Fibroblast of the aortic adventitia (primary cell): Measurements from ENCODE around the gene EMC9. TPM values are rescaled to one million over a fixed set of nuclear protein-coding genes. Genes with fewer than 3 reads are reported as not detected.
A peak's percentile ranks its signal among the peaks of the same experiment; 100 is the strongest.

Experiments
- DNase-seq: peaks from one replicate; pipeline ENCODE4 v3.0.0-alpha.2; 2010; ENCODE audit warnings: low read depth
- H3K4me3 ChIP-seq: 2 replicates; pipeline ENCODE4 v1.5.1; 2011; ENCODE audit warnings: low read depth, mild to moderate bottlenecking, control low read depth, low read length, moderate library complexity
- total RNA-seq: library from RNA; depleted of rRNA; stranded (reverse); fragments of >200 nt; gene quantifications from 2 replicates; pipeline ENCODE4 v1.2.3, GENCODE V29; 2012; ENCODE audit warnings: low replicate concordance
- TF ChIP-seq, protein P1 (sequence below): IDR thresholded peaks from 2 replicates; pipeline ENCODE4 v1.5.1; 2011; ENCODE audit warnings: mild to moderate bottlenecking, low read length, control low read depth, inconsistent platforms; ENCODE audit not compliant: insufficient read depth

The EMC9 gene
- total RNA-seq, 1 donor: 11.9 TPM

GRCh38 chr14:24181371-24182077, 40.1 kb upstream of the EMC9 start:
- no peak overlapping the region for H3K4me3 ChIP-seq
- no peak for DNase-seq
- TF ChIP-seq, protein P1, sequence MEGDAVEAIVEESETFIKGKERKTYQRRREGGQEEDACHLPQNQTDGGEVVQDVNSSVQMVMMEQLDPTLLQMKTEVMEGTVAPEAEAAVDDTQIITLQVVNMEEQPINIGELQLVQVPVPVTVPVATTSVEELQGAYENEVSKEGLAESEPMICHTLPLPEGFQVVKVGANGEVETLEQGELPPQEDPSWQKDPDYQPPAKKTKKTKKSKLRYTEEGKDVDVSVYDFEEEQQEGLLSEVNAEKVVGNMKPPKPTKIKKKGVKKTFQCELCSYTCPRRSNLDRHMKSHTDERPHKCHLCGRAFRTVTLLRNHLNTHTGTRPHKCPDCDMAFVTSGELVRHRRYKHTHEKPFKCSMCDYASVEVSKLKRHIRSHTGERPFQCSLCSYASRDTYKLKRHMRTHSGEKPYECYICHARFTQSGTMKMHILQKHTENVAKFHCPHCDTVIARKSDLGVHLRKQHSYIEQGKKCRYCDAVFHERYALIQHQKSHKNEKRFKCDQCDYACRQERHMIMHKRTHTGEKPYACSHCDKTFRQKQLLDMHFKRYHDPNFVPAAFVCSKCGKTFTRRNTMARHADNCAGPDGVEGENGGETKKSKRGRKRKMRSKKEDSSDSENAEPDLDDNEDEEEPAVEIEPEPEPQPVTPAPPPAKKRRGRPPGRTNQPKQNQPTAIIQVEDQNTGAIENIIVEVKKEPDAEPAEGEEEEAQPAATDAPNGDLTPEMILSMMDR: no peak

DNA sequence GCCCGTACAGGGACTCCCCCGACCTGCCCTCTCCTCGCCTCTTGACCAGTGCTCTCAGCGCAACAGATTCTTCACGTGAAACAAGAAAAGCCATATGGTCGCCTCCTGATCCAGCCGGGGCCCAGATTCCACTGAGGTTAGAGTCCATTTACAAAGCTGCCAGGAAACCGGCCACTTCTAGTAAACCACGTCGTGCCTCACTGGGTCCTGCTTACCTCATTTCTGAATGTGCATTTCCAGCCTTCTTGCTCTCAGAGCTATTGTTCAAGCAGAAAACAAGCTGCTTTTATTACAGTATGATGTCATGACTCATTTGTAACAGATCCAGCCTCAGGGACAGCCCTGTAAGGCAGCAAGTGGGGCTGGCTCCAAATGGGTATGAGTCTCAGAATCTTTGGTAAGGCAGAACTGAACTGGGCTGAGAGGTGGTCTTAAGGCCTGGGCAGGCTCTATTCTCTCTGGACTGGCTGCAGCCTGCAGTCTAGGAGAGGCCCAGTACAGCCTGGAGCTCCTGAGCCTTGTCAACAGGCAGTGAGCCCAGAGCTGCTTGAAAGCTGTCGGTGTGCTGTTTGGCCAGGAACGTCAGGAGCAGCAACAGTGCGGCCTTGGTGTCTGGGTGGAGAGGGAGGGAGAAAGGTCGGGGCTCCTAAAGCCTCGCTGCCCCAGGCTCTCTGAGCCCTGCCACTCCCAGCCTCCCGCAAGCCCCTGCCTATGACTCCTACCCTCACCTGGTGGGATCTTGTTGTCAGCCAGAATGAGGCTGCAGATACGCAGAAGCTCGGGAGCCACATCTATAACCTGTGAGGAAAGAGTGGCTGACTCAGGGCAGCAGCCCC, 38.8 kb upstream of the EMC9 start:
- H3K4me3 ChIP-seq: no peak overlapping the region
- peak; percentile 90 for DNase-seq
- TF ChIP-seq, protein P1: no peak

DNA sequence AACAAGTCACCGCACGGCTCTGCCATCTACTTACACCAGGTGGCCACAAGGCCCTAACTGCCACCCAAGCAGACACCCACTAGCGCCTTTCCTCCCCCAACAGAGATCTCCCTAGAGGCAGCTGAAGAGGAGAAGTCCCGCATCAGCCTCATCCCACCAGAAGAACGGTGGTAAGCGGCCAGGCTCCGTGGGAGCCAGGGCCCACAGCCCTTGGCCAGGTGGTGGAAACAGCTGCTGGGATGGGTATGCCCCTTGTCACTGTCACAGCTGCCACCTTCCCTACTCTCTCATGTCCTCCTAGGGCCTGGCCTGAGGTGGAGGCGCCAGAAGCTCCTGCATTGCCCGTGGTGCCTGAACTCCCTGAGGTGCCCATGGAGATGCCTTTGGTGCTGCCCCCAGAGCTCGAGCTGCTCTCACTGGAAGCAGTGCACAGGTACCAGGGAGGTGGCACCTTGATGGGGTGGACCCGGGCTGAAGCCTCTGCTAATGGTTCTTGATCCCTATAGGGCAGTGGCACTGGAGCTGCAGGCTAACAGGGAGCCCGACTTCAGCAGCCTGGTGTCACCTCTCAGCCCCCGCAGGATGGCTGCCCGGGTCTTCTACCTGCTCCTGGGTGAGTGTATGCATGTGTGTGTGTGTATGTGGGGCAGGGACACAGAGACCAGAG, 38.0 kb upstream of the EMC9 start:
- DNase-seq: no peak
- no peak overlapping the region for H3K4me3 ChIP-seq
- TF ChIP-seq, protein P1: no peak

DNA sequence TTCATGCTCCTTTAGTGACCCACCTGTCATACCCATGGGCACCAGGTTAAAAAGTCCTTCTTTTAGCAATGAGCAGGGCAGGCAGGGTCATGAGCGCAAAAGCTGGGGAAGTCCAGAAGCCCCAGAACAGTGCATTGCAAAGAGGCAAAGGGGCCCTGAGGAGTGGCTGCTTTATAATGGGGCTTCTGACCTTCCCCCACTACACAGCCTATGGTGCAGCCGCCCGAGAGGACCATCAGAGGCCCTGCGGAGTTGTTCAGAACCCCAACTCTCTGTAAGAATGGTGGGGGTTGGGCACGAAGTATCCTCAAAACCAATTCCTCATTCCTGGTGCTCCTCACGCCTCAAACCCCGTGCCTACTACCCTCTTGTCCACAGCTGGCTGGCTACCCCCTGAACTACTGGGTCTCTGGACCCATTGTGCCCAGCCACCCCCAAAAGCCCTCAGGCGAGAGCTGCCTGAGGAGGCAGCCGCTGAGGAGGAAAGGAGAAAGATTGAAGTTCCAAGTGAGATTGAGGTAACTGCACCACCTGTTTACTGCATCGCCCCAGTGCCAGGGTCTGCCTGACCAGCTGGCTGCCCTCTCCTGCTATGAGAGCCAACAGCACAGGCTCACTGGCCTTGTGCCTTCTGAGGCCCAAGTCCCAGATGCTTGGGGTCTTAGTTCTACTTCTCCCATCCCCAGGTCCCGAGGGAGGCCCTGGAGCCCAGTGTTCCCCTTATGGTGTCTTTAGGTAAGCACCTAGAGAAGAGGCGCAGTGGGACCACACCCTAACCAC, 37.2 kb upstream of the EMC9 start:
- DNase-seq: no peak
- TF ChIP-seq, protein P1: no peak
- no peak overlapping the region for H3K4me3 ChIP-seq

DNA sequence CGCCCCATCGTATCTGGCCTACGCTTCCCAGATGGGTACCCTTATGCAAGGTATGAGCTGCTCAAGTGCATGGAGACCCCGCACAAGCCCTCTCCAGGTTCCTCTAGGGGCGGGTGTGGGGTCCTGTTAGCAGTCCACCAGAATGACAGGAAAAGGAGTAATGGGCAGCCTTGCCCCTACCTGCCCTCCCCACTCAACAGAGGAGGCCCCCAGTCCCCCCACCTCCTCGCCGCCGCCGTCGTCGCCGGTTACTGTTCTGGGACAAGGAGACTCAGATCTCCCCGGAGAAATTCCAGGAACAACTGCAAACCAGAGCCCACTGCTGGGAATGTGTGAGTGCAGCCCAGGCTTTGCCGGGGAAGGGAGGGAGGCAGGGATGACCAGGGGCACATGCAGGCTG, 36.5 kb upstream of the EMC9 start:
- TF ChIP-seq, protein P1: no peak
- H3K4me3 ChIP-seq: no peak overlapping the region
- no peak for DNase-seq
